ENCODE data around the gene GBP2.

- no peak for TF ChIP-seq CTCF (conservative IDR thresholded peaks at IDR 0.05; ENCODE audit: low read length)
- no peak for TF ChIP-seq EZH2phosphoT487 (IDR thresholded peaks at IDR 0.05; ENCODE audit: borderline replicate concordance, low read depth, low read length)
Observed at GRCh38 chr1:89170170-89171066, 44.5 kb upstream of the GBP2 start.
